Measurements from ENCODE around the gene FOXD4L6. TPM values are rescaled to one million over a fixed set of nuclear protein-coding genes. Genes with fewer than 3 reads are reported as not detected.
"Not testable (repeated sequence)": the region's sequence is repeated elsewhere in the genome, so short reads cannot be mapped to it uniquely, and the experiment has no call there.

The FOXD4L6 gene
- total RNA-seq, 1 experiment from 2014 or later = 0.28 TPM

- H3K36me3 Mint-ChIP-seq (ENCODE audit: insufficient read depth, unreplicated experiment); H3K4me1 Mint-ChIP-seq (ENCODE audit: low read depth, unreplicated experiment); H3K27ac Mint-ChIP-seq (ENCODE audit: unreplicated experiment); H3K27me3 Mint-ChIP-seq (ENCODE audit: unreplicated experiment); BruUV-seq (replicated peaks); H3K4me3 Mint-ChIP-seq (ENCODE audit: low read depth, unreplicated experiment); H3K9me3 Mint-ChIP-seq (ENCODE audit: low read depth, unreplicated experiment); intact Hi-C loops (cut with micrococcal nuclease; ENCODE audit: unreplicated experiment); DNase-seq; CTCF ChIA-PET: not testable (repeated sequence)
- peak; percentile 37 for TF ChIP-seq CTCF (IDR thresholded peaks at IDR 0.05; ENCODE audit: unreplicated experiment)
Observed at GRCh38 chr9:41088450-41089059, 39.9 kb downstream of the FOXD4L6 start.

- H3K4me1 Mint-ChIP-seq (ENCODE audit: low read depth, unreplicated experiment); H3K27me3 Mint-ChIP-seq (ENCODE audit: unreplicated experiment); H3K27ac Mint-ChIP-seq (ENCODE audit: unreplicated experiment); H3K36me3 Mint-ChIP-seq (ENCODE audit: insufficient read depth, unreplicated experiment); H3K9me3 Mint-ChIP-seq (ENCODE audit: low read depth, unreplicated experiment); DNase-seq; BruUV-seq (replicated peaks); intact Hi-C loops (cut with micrococcal nuclease; ENCODE audit: unreplicated experiment); CTCF ChIA-PET; H3K4me3 Mint-ChIP-seq (ENCODE audit: low read depth, unreplicated experiment): not testable (repeated sequence)
Observed at GRCh38 chr9:41087929-41088328, 40.6 kb downstream of the FOXD4L6 start.

GRCh38 chr9:41087157-41087780, 41.2 kb downstream of the FOXD4L6 start:
- not testable (repeated sequence) for BruUV-seq (replicated peaks)

GRCh38 chr9:41086685-41087084, 41.8 kb downstream of the FOXD4L6 start:
- H3K4me1 Mint-ChIP-seq (ENCODE audit: low read depth, unreplicated experiment); H3K4me3 Mint-ChIP-seq (ENCODE audit: low read depth, unreplicated experiment); H3K27me3 Mint-ChIP-seq (ENCODE audit: unreplicated experiment); intact Hi-C loops (cut with micrococcal nuclease; ENCODE audit: unreplicated experiment); DNase-seq; H3K27ac Mint-ChIP-seq (ENCODE audit: unreplicated experiment); H3K36me3 Mint-ChIP-seq (ENCODE audit: insufficient read depth, unreplicated experiment); CTCF ChIA-PET; BruUV-seq (replicated peaks); H3K9me3 Mint-ChIP-seq (ENCODE audit: low read depth, unreplicated experiment): not testable (repeated sequence)

More at GRCh38 chr9:41087157-41087780, 41.2 kb downstream of the FOXD4L6 start:
- H3K36me3 Mint-ChIP-seq (ENCODE audit: insufficient read depth, unreplicated experiment); intact Hi-C loops (cut with micrococcal nuclease; ENCODE audit: unreplicated experiment); H3K27me3 Mint-ChIP-seq (ENCODE audit: unreplicated experiment); H3K4me3 Mint-ChIP-seq (ENCODE audit: low read depth, unreplicated experiment); H3K4me1 Mint-ChIP-seq (ENCODE audit: low read depth, unreplicated experiment); H3K27ac Mint-ChIP-seq (ENCODE audit: unreplicated experiment); H3K9me3 Mint-ChIP-seq (ENCODE audit: low read depth, unreplicated experiment); DNase-seq; CTCF ChIA-PET: not testable (repeated sequence)

GRCh38 chr9:41086215-41086614, 42.3 kb downstream of the FOXD4L6 start:
- DNase-seq; H3K27me3 Mint-ChIP-seq (ENCODE audit: unreplicated experiment); H3K27ac Mint-ChIP-seq (ENCODE audit: unreplicated experiment); BruUV-seq (replicated peaks); H3K36me3 Mint-ChIP-seq (ENCODE audit: insufficient read depth, unreplicated experiment); H3K4me3 Mint-ChIP-seq (ENCODE audit: low read depth, unreplicated experiment); CTCF ChIA-PET; intact Hi-C loops (cut with micrococcal nuclease; ENCODE audit: unreplicated experiment); H3K9me3 Mint-ChIP-seq (ENCODE audit: low read depth, unreplicated experiment); H3K4me1 Mint-ChIP-seq (ENCODE audit: low read depth, unreplicated experiment): not testable (repeated sequence)

- H3K27me3 Mint-ChIP-seq (ENCODE audit: unreplicated experiment); H3K4me1 Mint-ChIP-seq (ENCODE audit: low read depth, unreplicated experiment); DNase-seq; H3K4me3 Mint-ChIP-seq (ENCODE audit: low read depth, unreplicated experiment); H3K9me3 Mint-ChIP-seq (ENCODE audit: low read depth, unreplicated experiment); intact Hi-C loops (cut with micrococcal nuclease; ENCODE audit: unreplicated experiment); H3K27ac Mint-ChIP-seq (ENCODE audit: unreplicated experiment); BruUV-seq (replicated peaks); CTCF ChIA-PET; H3K36me3 Mint-ChIP-seq (ENCODE audit: insufficient read depth, unreplicated experiment): not testable (repeated sequence)
Observed at GRCh38 chr9:41082358-41082757, 46.1 kb downstream of the FOXD4L6 start.

GRCh38 chr9:41079464-41079863, 49.0 kb downstream of the FOXD4L6 start:
- H3K27ac Mint-ChIP-seq (ENCODE audit: unreplicated experiment); H3K9me3 Mint-ChIP-seq (ENCODE audit: low read depth, unreplicated experiment); H3K4me3 Mint-ChIP-seq (ENCODE audit: low read depth, unreplicated experiment); CTCF ChIA-PET; H3K4me1 Mint-ChIP-seq (ENCODE audit: low read depth, unreplicated experiment); BruUV-seq (replicated peaks); DNase-seq; intact Hi-C loops (cut with micrococcal nuclease; ENCODE audit: unreplicated experiment): not testable (repeated sequence)
- peaks cover 14% of the 10 kb centered on the region for H3K27me3 Mint-ChIP-seq (ENCODE audit: unreplicated experiment)
- peaks cover 11% of the 10 kb centered on the region for H3K36me3 Mint-ChIP-seq (ENCODE audit: insufficient read depth, unreplicated experiment)

GRCh38 chr9:41077586-41077985, 50.9 kb downstream of the FOXD4L6 start:
- DNase-seq; H3K4me1 Mint-ChIP-seq (ENCODE audit: low read depth, unreplicated experiment); H3K27ac Mint-ChIP-seq (ENCODE audit: unreplicated experiment); H3K9me3 Mint-ChIP-seq (ENCODE audit: low read depth, unreplicated experiment); H3K4me3 Mint-ChIP-seq (ENCODE audit: low read depth, unreplicated experiment); BruUV-seq (replicated peaks); intact Hi-C loops (cut with micrococcal nuclease; ENCODE audit: unreplicated experiment); CTCF ChIA-PET: not testable (repeated sequence)
- Mint-ChIP-seq H3K27me3 (ENCODE audit: unreplicated experiment) (peaks cover 14% of the 10 kb centered on the region), H3K36me3 (ENCODE audit: insufficient read depth, unreplicated experiment) (peaks cover 23% of the 10 kb centered on the region)
